HG03108 (cell line): ENCODE results near the gene SHROOM1.
A peak's percentile ranks its signal among the peaks of the same experiment; 100 is the strongest.

ENCODE experiments used
- ATAC-seq: cut with Tn5 transposase; IDR thresholded peaks from one replicate; pipeline ENCODE4 v1.9.1; 2021; ENCODE audit warnings: moderate library complexity; ENCODE audit not compliant: unreplicated experiment

Gene SHROOM1

DNA sequence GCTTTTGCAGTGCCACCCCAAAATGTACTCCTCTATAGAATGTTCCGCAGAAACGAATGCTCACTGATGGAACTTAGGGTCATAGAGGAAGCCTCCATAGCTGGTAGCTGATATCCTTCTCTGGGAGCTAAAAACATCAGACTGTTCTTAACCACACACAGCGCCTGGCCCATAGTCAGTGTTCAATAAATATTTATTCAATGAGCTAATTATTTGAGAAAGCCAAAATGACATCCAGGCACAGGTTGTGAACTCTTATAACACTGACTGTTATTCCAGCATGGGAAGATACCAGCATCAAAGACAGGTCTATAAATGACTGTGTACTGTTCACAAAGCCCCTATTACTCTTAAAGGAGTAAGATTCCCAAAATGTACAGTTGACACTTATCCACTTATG, 22.9 kb upstream of the SHROOM1 start:
- no peak for ATAC-seq

- ATAC-seq = no peak
Measured at GRCh38 chr5:132850066-132850465, 19.6 kb upstream of the SHROOM1 start.

DNA sequence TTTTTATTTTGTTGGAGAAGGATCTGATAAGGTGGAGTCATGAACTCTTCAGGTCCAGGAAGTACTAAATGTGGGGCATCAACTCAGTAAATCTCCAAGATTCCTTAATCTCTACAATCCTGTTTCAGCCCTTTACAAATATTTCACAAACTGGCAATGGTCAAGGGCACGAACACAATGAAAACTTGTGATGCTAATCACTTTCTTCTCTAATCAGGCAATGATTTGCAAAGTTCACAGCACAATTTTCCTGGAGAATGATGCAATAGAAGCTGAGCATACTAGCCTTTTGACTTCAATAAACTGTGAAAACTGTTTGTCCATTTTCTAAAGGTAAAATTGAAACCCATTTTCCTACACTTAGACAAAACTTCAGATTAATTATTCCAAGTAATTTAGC, 18.9 kb upstream of the SHROOM1 start:
- no peak for ATAC-seq

DNA sequence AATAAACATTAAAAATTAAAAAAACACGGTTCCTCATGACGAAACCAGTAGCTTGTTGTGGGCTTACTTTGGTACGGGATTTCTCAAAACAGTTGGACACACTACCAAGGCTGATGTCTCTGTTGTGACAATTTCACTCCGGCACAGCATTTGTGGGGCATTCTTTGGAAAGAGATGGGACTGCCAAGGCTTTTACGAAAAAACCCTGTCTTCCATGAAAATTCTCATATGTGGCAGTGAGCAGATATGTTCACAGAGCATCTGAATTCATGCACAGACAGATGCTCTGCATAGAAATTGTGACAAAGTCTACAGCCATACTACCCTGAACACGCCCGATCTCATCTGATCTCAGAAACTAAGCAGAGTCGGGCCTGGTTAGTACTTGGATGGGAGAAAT, 17.8 kb upstream of the SHROOM1 start:
- ATAC-seq = no peak

DNA sequence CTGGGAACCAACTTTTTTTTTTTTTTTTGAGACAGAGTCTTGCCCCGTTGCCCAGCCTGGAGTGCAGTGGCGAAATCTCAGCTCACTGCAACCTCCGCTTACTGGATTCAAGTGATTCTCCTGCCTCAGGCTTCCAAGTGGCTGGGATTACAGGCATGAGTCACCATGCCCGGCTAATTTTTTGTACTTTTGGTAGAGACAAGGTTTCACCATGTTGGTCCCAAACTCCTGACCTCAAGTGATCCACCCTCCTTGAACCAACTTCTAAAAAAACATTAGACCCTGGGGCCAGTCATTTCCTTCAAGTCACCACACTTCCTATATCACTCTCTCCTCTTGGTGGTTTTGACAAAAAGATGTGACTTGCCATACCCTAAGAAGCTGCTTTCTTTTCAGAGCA, 10.9 kb upstream of the SHROOM1 start:
- ATAC-seq = no peak

DNA sequence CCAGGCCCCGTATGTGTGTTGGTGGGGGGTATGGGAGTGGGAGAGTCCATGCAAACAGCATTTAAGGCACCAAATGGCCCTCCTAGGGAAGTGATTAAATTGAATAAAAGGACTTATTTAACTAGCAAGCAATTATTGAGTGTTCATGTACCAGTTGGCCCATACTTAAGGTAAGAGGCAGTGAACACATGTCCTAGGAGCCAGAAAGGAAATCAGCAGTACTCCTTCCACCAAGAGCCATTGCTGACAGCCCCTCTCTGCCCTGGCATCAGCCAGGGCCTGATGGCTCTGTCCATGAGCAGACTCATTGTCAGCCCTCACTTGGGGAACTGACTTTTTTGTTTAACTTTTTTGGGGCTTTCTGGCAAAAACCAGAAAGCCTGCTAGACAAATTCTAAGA, 10.4 kb upstream of the SHROOM1 start:
- no peak for ATAC-seq

- ATAC-seq = no peak
Measured at GRCh38 chr5:132840313-132840712, 9.9 kb upstream of the SHROOM1 start.

DNA sequence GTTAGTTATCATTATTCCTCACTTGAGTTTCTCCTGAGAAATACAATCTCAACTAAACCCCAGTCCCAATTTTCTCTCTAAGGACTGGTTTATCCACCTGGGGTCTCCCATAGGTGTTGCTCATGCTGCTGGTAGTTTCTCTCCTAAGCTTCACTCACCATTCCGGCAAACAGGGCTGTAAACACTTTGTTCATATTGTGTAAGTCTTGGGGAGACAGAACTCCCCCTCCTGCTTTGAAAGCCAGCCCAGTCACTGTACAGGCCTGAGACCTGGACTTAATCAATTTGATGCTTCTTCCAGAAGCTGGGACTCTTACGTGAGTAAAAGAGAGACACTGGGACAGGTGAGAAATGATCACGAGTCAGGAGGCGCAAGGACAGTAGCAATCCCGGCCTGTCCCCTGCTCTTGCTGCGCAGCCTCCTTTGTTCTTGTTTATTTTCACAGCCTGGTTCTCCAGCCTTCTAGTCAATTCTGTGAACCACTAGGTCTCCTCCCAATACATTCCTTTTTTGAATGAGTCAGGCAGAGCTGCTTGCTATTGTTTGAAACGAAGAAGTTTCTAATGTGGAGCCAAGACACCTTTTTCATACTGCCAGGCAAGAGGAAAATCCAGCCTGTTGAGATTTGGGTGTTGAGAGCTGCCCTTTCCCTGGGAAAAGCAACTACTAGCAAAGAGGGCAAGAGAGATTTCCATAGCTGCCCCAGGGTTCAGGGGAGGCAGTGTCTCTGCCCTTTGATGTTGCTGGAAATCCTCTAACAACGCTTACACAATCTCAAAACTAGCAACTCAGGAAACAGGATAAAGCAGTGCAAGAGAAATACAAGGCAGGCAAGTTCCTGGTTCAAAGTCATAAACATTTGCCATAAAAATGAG, 9.2 kb upstream of the SHROOM1 start:
- ATAC-seq = no peak

- ATAC-seq = no peak
Measured at GRCh38 chr5:132838516-132839282, 8.3 kb upstream of the SHROOM1 start.

GRCh38 chr5:132837868-132838267, 7.4 kb upstream of the SHROOM1 start:
- ATAC-seq = no peak

DNA sequence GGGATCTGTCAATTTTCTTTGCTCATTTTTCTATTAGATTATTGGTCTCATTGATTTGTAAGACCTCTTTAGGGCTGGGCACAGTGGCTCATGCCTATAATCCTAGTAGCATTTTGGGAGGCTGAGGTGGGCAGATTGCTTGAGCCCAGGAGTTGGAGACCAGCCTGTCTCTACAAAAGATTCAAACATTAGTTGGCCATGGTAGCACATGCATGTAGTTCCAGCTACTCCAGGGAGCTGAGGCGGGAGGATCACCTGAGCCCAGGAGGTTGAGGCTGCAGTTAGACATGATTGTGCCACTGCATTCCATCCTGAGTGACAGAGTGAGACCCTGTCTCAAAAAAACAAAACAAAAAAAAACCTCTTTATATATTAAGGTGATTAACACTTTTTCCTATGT, 6.4 kb upstream of the SHROOM1 start:
- ATAC-seq = no peak

DNA sequence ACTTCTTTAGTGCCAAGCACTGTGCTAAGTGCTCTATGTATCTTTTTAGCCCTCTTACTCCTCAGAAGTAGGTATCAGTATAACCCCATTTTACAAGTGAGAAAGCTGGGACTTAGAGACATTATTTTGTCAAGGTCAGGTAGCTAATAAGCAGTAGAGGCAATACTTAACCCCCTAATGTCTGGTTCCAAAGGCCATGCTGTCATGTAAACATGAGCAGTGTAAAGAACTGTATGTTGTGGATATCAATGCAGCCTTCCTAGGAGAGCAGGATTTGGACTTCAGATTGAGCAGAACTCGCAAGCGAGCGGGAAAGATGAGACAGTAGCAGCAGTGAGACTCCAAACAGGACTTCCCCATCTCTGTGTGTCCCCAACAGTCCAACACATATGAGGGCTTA, 3.6 kb upstream of the SHROOM1 start:
- ATAC-seq = no peak

- ATAC-seq = no peak
Measured at GRCh38 chr5:132832612-132833011, 2.2 kb upstream of the SHROOM1 start.

GRCh38 chr5:132831095-132831860, 831 bp upstream of the SHROOM1 start:
- ATAC-seq = no peak

- peak; percentile 76 for ATAC-seq
Measured at GRCh38 chr5:132829742-132830435, 558 bp downstream of the SHROOM1 start.

DNA sequence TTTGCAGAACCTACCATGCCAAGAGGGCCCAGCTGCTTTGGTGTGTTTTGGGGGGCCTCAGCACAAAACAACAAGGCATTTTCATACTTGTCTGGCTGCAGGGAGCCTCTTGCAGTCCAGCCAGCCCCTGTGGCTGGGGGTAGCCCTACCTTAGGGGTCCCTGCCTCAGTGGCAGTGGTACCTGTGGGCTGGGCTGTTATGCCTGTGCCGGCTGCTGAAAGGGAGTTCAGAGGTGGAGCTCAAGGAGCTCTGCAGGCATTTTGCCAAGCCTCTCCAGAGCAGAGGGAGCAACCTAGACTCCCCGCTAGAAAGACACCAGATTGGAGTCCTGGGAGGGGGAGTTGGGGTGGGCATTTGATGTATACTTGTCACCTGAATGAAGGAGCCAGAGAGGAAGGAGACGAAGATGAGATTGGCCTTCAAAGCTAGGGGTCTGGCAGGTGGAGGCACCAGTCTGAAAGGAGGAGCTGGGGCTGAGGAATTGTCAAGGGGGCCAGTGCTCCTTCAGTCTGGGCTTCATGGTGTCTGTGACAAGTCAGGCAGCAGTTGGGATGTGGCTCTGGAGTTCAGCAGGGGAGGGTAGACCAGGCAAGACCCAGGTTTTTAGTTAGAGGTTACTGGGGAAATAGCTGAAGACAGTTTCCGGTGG, 1.5 kb downstream of the SHROOM1 start:
- ATAC-seq = no peak

GRCh38 chr5:132827943-132828673, 2.3 kb downstream of the SHROOM1 start:
- no peak for ATAC-seq

GRCh38 chr5:132826424-132827082, 3.9 kb downstream of the SHROOM1 start:
- no peak for ATAC-seq

DNA sequence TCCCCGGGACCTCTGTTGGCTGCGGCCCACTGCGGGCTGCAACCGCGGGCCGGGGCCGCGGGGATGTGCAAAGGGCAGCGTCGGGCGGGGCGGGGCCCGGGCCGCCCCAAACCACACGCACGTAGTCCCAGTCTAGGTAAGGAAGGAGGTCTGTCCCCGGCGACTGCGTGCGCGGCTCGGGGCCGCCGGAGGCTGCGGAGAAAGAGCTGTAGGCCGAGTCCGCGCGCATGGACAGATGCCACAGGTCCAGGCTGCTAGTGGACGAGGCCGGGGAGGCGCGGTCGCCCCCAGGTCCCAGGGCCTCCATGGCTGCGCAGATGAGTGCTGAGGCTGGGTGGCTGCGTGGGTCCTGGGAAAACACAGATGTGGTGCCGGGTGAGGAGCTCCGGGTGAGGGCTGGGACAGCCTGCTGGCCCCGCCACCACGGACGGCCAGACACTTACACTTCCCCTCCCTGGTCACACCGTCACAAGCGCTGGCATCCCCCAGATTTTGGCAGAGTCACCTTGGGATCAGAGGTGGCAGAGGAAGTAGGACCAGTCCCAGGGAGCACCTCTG, 4.5 kb downstream of the SHROOM1 start:
- ATAC-seq = no peak
